OCI-LY3 (cell line): Measurements from ENCODE around the gene PFKFB4.

Source experiments
- H2AFZ ChIP-seq: fragments of 200-600, 300-600 bp; shearing (Covaris generic); 2 replicates; pipeline ENCODE4 v1.6.0; 2014; ENCODE audit warnings: antibody characterized with exemption, low read depth, low read length
- H3K27ac ChIP-seq: fragments of 200-600, 300-600 bp; sonication (generic); 2 replicates; pipeline ENCODE4 v1.5.1; 2014; ENCODE audit warnings: mild to moderate bottlenecking, low read length, moderate library complexity, mixed read lengths
- H3K27me3 ChIP-seq: fragments of 200-600, 300-600 bp; sonication (generic); 2 replicates; pipeline ENCODE4 v1.6.1; 2014; ENCODE audit warnings: low read depth, low read length, mixed read lengths
- H3K36me3 ChIP-seq: fragments of 200-600, 300-600 bp; sonication (generic); replicated peaks from 2 replicates; pipeline ENCODE3; 2014; ENCODE audit warnings: low read depth, low read length, mixed read lengths
- H3K4me1 ChIP-seq: fragments of 300-600, 200-600 bp; sonication (generic); 2 replicates; pipeline ENCODE4 v1.6.1; 2014; ENCODE audit warnings: low read length, mixed read lengths
- H3K4me2 ChIP-seq: fragments of 200-600, 300-600 bp; sonication (generic); 2 replicates; pipeline ENCODE4 v1.6.1; 2014; ENCODE audit warnings: low read length, mixed read lengths
- H3K4me3 ChIP-seq: fragments of 300-600, 200-600 bp; sonication (generic); 2 replicates; pipeline ENCODE4 v1.5.1; 2014; ENCODE audit warnings: antibody characterized with exemption, mild to moderate bottlenecking, low read length, moderate library complexity
- H3K79me2 ChIP-seq: fragments of 300-600, 200-600 bp; shearing (Covaris generic); 2 replicates; pipeline ENCODE4 v1.6.1; 2014; ENCODE audit warnings: mild to moderate bottlenecking, low read length, mixed read lengths
- H3K9ac ChIP-seq: fragments of 300-600, 200-600 bp; shearing (Covaris generic); 2 replicates; pipeline ENCODE4 v1.6.0; 2014; ENCODE audit warnings: mild to moderate bottlenecking, low read length, moderate library complexity
- H3K9me3 ChIP-seq: fragments of 200-600, 300-600 bp; shearing (Covaris generic); 2 replicates; pipeline ENCODE4 v1.6.1; 2014; ENCODE audit warnings: low read length, mixed read lengths; ENCODE audit not compliant: insufficient read depth
- H4K20me1 ChIP-seq: fragments of 200-600, 300-600 bp; sonication (generic); 2 replicates; pipeline ENCODE4 v1.6.1; 2016; ENCODE audit warnings: low read length, mixed read lengths; ENCODE audit not compliant: insufficient read depth
- CTCF ChIP-seq: fragments of 200-600, 300-600 bp; sonication (generic); IDR thresholded peaks from 2 replicates; pipeline ENCODE4 v1.5.1; 2014; ENCODE audit warnings: antibody characterized with exemption, low read length, low read depth
- EZH2phosphoT487 ChIP-seq: fragments of 200-600 bp; shearing (Covaris generic); IDR thresholded peaks from 2 replicates; pipeline ENCODE4 v1.6.1; 2018; ENCODE audit warnings: antibody characterized with exemption, mixed run types, low read depth

Gene PFKFB4

GRCh38 chr3:48591436-48591835, 34.8 kb upstream of the PFKFB4 start:
- no peaks in the 10 kb centered on the region for H3K27me3 ChIP-seq
- no peak for TF ChIP-seq CTCF
- no peak for TF ChIP-seq EZH2phosphoT487

GRCh38 chr3:48588230-48588629, 31.6 kb upstream of the PFKFB4 start:
- Histone ChIP-seq H3K27me3 (no peaks in the 10 kb centered on the region), H3K4me1 (no peaks in the 10 kb centered on the region), H2AFZ (no peak overlapping the region), H3K36me3 (no peaks in the 10 kb centered on the region), H3K9me3 (no peaks in the 10 kb centered on the region), H3K4me3 (no peak overlapping the region), H3K9ac (no peak overlapping the region), H4K20me1 (no peaks in the 10 kb centered on the region), H3K79me2 (no peaks in the 10 kb centered on the region), H3K27ac (no peak overlapping the region), H3K4me2 (no peak overlapping the region)
- no peak for TF ChIP-seq CTCF
- TF ChIP-seq EZH2phosphoT487, result no peak

More at GRCh38 chr3:48591436-48591835, 34.8 kb upstream of the PFKFB4 start:
- H3K79me2 ChIP-seq, result no peaks in the 10 kb centered on the region
- H3K9ac ChIP-seq, result no peak overlapping the region
- no peaks in the 10 kb centered on the region for H4K20me1 ChIP-seq
- H3K9me3 ChIP-seq, result no peaks in the 10 kb centered on the region
- H3K4me1 ChIP-seq, result no peaks in the 10 kb centered on the region
- no peak overlapping the region for H2AFZ ChIP-seq
- no peaks in the 10 kb centered on the region for H3K36me3 ChIP-seq
- H3K4me2 ChIP-seq, result no peak overlapping the region
- no peak overlapping the region for H3K27ac ChIP-seq
- H3K4me3 ChIP-seq, result no peak overlapping the region

- no peaks in the 10 kb centered on the region for H4K20me1 ChIP-seq
- H3K27ac ChIP-seq, result no peak overlapping the region
Measured at GRCh38 chr3:48587686-48588085, 31.1 kb upstream of the PFKFB4 start.

GRCh38 chr3:48585411-48585810, 28.8 kb upstream of the PFKFB4 start:
- Histone ChIP-seq H3K9me3 (no peaks in the 10 kb centered on the region), H2AFZ (no peak overlapping the region), H4K20me1 (no peaks in the 10 kb centered on the region), H3K79me2 (no peaks in the 10 kb centered on the region), H3K9ac (no peak overlapping the region), H3K36me3 (no peaks in the 10 kb centered on the region), H3K4me2 (no peak overlapping the region), H3K4me1 (no peaks in the 10 kb centered on the region), H3K4me3 (no peak overlapping the region), H3K27me3 (no peaks in the 10 kb centered on the region), H3K27ac (no peak overlapping the region)
- no peak for TF ChIP-seq EZH2phosphoT487
- TF ChIP-seq CTCF, result no peak

More at GRCh38 chr3:48587686-48588085, 31.1 kb upstream of the PFKFB4 start:
- H3K4me1 ChIP-seq, result no peaks in the 10 kb centered on the region
- H3K9me3 ChIP-seq, result no peaks in the 10 kb centered on the region
- H3K4me3 ChIP-seq, result no peak overlapping the region
- no peaks in the 10 kb centered on the region for H3K27me3 ChIP-seq
- no peak overlapping the region for H2AFZ ChIP-seq
- no peak overlapping the region for H3K4me2 ChIP-seq
- TF ChIP-seq CTCF (no peak), EZH2phosphoT487 (no peak)
- no peaks in the 10 kb centered on the region for H3K79me2 ChIP-seq
- no peak overlapping the region for H3K9ac ChIP-seq
- H3K36me3 ChIP-seq, result no peaks in the 10 kb centered on the region
